K562 (cell line): ENCODE results near the gene MCM7. TPM values are rescaled to one million over a fixed set of nuclear protein-coding genes. Genes with fewer than 3 reads are reported as not detected.
A peak's percentile ranks its signal among the peaks of the same experiment; 100 is the strongest.

ENCODE experiments used
- ATAC-seq: fragments of 200-7000 bp; cut with Tn5 transposase; 3 replicates; pipeline ENCODE4 v1.9.1; 2020; ENCODE audit warnings: moderate library complexity
- BruUV-seq: library from RNA; stranded (reverse); fragments of 400-500 nt; replicated peaks from 2 replicates; lab custom pipeline; 2021; lab: Mats Ljungman, UMichigan
- CTCF ChIA-PET: fragments of 300-600 bp; formaldehyde crosslinking; extraction: SDS; loops from one replicate; lab custom pipeline; 2021; ENCODE audit warnings: low intra/inter-chr PET ratio; lab: Yijun Ruan, JAX
- POLR2A ChIA-PET: fragments of 300-600, 350-650 bp; sonication (Branson Sonifier 250); formaldehyde crosslinking; extraction: SDS; loops from one replicate; lab custom pipeline; 2021; ENCODE audit warnings: antibody characterized with exemption, inconsistent platforms; lab: Yijun Ruan, JAX
- DNase-seq, 4 experiments: peaks; one replicate each; pipeline versions ENCODE4 v3.0.0 to v3.0.0-alpha.2; 2011 to 2018; ENCODE audit warnings: low spot score in 3 of 4, mixed read lengths in 3 of 4; ENCODE audit errors: extremely low read depth in 1 of 4
- FAIRE-seq: peaks from 2 replicates; lab custom pipeline; 2011; peaks lifted over from hg19 to GRCh38; lab: Jason Lieb, UNC
- H2AFZ ChIP-seq: 2 replicates; pipeline ENCODE4 v1.6.0; 2011; ENCODE audit warnings: low read depth, low read length, control low read depth, inconsistent platforms
- H3K27ac ChIP-seq: fragments of 200-600 bp; 3 replicates; pipeline ENCODE4 v1.8.0; 2011; ENCODE audit warnings: low read depth, mild to moderate bottlenecking, control low read depth, inconsistent platforms, low read length, moderate library complexity, mixed read lengths; ENCODE audit errors: extremely low read depth
- H3K27me3 ChIP-seq, 2 experiments: fragments of 300-600 bp in 1 of 2; 2 replicates in 1 of 2; 3 replicates in 1 of 2; pipeline versions ENCODE4 v1.6.0 to v1.8.0; 2011; ENCODE audit warnings: inconsistent platforms in 2 of 2, low read length in 2 of 2, mild to moderate bottlenecking in 1 of 2, mixed read lengths in 1 of 2, moderate library complexity in 1 of 2; ENCODE audit not compliant: control insufficient read depth in 2 of 2, insufficient read depth in 2 of 2
- H3K36me3 ChIP-seq: fragments of 300-600 bp; 3 replicates; pipeline ENCODE4 v1.8.0; 2011; ENCODE audit warnings: mild to moderate bottlenecking, low read length, inconsistent platforms; ENCODE audit not compliant: control insufficient read depth, insufficient read depth
- H3K4me1 ChIP-seq, 2 experiments: fragments of 200-600 bp in 1 of 2; replicated peaks in 1 of 2; 2 replicates in 1 of 2; 3 replicates in 1 of 2; pipeline versions ENCODE4 v1.5.1 to v1.8.0; 2011; ENCODE audit warnings: inconsistent platforms in 2 of 2, low read length in 2 of 2, mild to moderate bottlenecking in 1 of 2, mixed read lengths in 1 of 2, moderate library complexity in 1 of 2; ENCODE audit not compliant: control insufficient read depth in 2 of 2, insufficient read depth in 2 of 2
- H3K4me2 ChIP-seq: 2 replicates; pipeline ENCODE4 v1.6.1; 2011; ENCODE audit warnings: low read length, control low read depth, inconsistent platforms, mixed read lengths; ENCODE audit not compliant: insufficient read depth
- H3K4me3 ChIP-seq: fragments of 200-600 bp; sonication (generic), shearing (Covaris generic); 2 replicates; pipeline ENCODE4 v1.5.1; 2016; ENCODE audit warnings: control low read depth, inconsistent platforms
- H3K79me2 ChIP-seq: fragments of 200-600 bp; 3 replicates; pipeline ENCODE4 v1.8.0; 2011; ENCODE audit warnings: low read length, inconsistent platforms; ENCODE audit not compliant: control insufficient read depth, insufficient read depth
- H3K9ac ChIP-seq, 2 experiments: 2 replicates each; pipeline versions ENCODE4 v1.6.0 to v1.6.1; 2011; ENCODE audit warnings: low read depth in 2 of 2, low read length in 2 of 2, control low read depth in 1 of 2, inconsistent platforms in 1 of 2, mild to moderate bottlenecking in 1 of 2, mixed read lengths in 1 of 2; ENCODE audit not compliant: insufficient read depth in 1 of 2
- H3K9me1 ChIP-seq: one replicate; pipeline ENCODE4 v1.6.0; 2011; ENCODE audit warnings: inconsistent platforms, mild to moderate bottlenecking, low read length, moderate library complexity; ENCODE audit not compliant: control insufficient read depth, insufficient read depth
- H3K9me3 ChIP-seq: replicated peaks from 2 replicates; pipeline ENCODE4 v1.5.1; 2011; ENCODE audit warnings: low read depth, low read length, inconsistent platforms; ENCODE audit not compliant: control insufficient read depth, insufficient read depth
- H4K20me1 ChIP-seq: replicated peaks from 2 replicates; pipeline ENCODE4 v1.6.1; 2011; ENCODE audit warnings: low read length, inconsistent platforms, mixed read lengths; ENCODE audit not compliant: control insufficient read depth, insufficient read depth
- ATF2 ChIP-seq: sonication (generic); formaldehyde crosslinking; IDR thresholded peaks from 2 replicates; pipeline ENCODE4 v1.8.1; 2022; ENCODE audit warnings: missing genetic modification reagents
- PKNOX1 ChIP-seq: fragments of 450-650 bp; IDR thresholded peaks from 2 replicates; pipeline ENCODE4 v1.6.1; 2016
- RBM17 ChIP-seq: fragments of 200-400 bp; formaldehyde crosslinking; IDR thresholded peaks from 2 replicates; pipeline ENCODE4 v1.6.1; 2017; ENCODE audit warnings: low read depth, mild to moderate bottlenecking, low read length, borderline replicate concordance
- ZBED1 ChIP-seq: IDR thresholded peaks from 2 replicates; pipeline ENCODE4 v1.6.1; 2014
- ZBTB7A ChIP-seq: IDR thresholded peaks from 2 replicates; pipeline ENCODE4 v1.6.1; 2011; ENCODE audit warnings: low read depth, mild to moderate bottlenecking, low read length, moderate library complexity, borderline replicate concordance; ENCODE audit not compliant: control insufficient read depth
- ZNF431 ChIP-seq: sonication (generic); formaldehyde crosslinking; IDR thresholded peaks from 2 replicates; pipeline ENCODE4 v1.8.0; 2022; ENCODE audit warnings: mild to moderate bottlenecking, missing genetic modification reagents
- WGBS: fragments of 100-300 bp; shearing (Covaris generic); methylation state at CpG from one replicate; pipeline ENCODE4 v1.1.6; 2016; ENCODE audit warnings: low coverage, mixed read lengths; ENCODE audit not compliant: insufficient coverage; ENCODE audit errors: missing lambda C conversion rate; 5-methylcytosine and 5-hydroxymethylcytosine counted together
- in situ Hi-C: fragments of 300-500 bp; cut with MboI; formaldehyde crosslinking; loops from 4 replicates; pipeline ENCODE4 v1.15.0; 2018; ENCODE audit warnings: inconsistent platforms, mixed read lengths
- intact Hi-C: fragments of 100-400 bp; cut with micrococcal nuclease; formaldehyde crosslinking; loops from 2 replicates; pipeline ENCODE4 v1.14.2; 2022
- polyA plus RNA-seq, 8 experiments: library from polyadenylated mRNA; depleted of rRNA in 4 of 8; stranded (reverse) in 5 of 8; unstranded in 3 of 8; fragments of >200 nt; fragmentation: Nextera tagmentation in 2 of 8; fragmentation: Illumina TruSeq in 1 of 8; extraction: Ambion mirVana in 2 of 8; extraction: Trizol in 1 of 8; gene quantifications; 2 replicates each; pipeline versions ENCODE4 v1.2.1 to v1.2.3, GENCODE V29; 2011 to 2014; ENCODE audit warnings: inconsistent platforms in 1 of 8, missing spikeins in 1 of 8
- total RNA-seq, 7 experiments: library from RNA; depleted of rRNA in 6 of 7; stranded (reverse); fragments of >200 nt in 6 of 7; fragmentation: Illumina TruSeq in 2 of 7; extraction: Trizol in 2 of 7; gene quantifications; 2 replicates each; pipeline versions ENCODE4 v1.2.1 to v1.2.3, GENCODE V29; 2011 to 2021; ENCODE audit warnings: low replicate concordance in 1 of 7
- TF ChIP-seq, protein P1 (sequence below): fragments of 450-650 bp; IDR thresholded peaks from 2 replicates; pipeline ENCODE4 v1.6.1; 2016; ENCODE audit warnings: low read depth, mild to moderate bottlenecking, moderate library complexity
- TF ChIP-seq, protein P2 (sequence below): fragments of 250-450 bp; sonication (Bioruptor Pico); IDR thresholded peaks from 2 replicates; pipeline ENCODE4 v1.5.0; 2021

The MCM7 gene
- total and polyA plus RNA-seq, 9 of the 15 experiments (the other 6 are each of a cell fraction or from before 2014, with no cell fraction given) = 329 to 856 (median 437) TPM

- H3K4me3 ChIP-seq = no peak overlapping the region
- ATAC-seq (no peak), DNase-seq (no peak), FAIRE-seq (no peak)
- no peaks in the 10 kb centered on the region for H3K27me3 ChIP-seq
- TF ChIP-seq ATF2 (CRISPR knock-in tag) = no peak
- no peak for TF ChIP-seq ZBTB7A
- TF ChIP-seq PKNOX1 = no peak
- TF ChIP-seq, protein P1, sequence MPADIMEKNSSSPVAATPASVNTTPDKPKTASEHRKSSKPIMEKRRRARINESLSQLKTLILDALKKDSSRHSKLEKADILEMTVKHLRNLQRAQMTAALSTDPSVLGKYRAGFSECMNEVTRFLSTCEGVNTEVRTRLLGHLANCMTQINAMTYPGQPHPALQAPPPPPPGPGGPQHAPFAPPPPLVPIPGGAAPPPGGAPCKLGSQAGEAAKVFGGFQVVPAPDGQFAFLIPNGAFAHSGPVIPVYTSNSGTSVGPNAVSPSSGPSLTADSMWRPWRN = no peak
- no peak for TF ChIP-seq ZNF431 (CRISPR knock-in tag)
- TF ChIP-seq, protein P2, sequence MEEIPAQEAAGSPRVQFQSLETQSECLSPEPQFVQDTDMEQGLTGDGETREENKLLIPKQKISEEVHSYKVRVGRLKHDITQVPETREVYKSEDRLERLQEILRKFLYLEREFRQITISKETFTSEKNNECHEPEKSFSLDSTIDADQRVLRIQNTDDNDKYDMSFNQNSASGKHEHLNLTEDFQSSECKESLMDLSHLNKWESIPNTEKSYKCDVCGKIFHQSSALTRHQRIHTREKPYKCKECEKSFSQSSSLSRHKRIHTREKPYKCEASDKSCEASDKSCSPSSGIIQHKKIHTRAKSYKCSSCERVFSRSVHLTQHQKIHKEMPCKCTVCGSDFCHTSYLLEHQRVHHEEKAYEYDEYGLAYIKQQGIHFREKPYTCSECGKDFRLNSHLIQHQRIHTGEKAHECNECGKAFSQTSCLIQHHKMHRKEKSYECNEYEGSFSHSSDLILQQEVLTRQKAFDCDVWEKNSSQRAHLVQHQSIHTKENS = no peak
- no peak for TF ChIP-seq ZBED1
- no peak for TF ChIP-seq RBM17
- ChIA-PET CTCF (no interaction called here), POLR2A (interaction anchor here (0.9 to 5.9 kb wide), 3 partner anchors 10 to 13 kb away, joined by 3 to 47 read pairs (median 5); partner anchors contain the start of genes AP4M1, MBLAC1 and MCM7)
- H3K4me1 ChIP-seq = peaks cover 3 to 20% of the 10 kb centered on the region in 2 experiments; a peak in 4 of 5 replicates
- H3K9me1 ChIP-seq = peaks cover 3% of the 10 kb centered on the region
- H3K9me3 ChIP-seq = no peaks in the 10 kb centered on the region
- H3K36me3 ChIP-seq = peaks cover 41% of the 10 kb centered on the region; the same call in 2 of the 3 replicates
- in situ Hi-C loops = loop anchor here (10.0 kb wide), 1 partner anchor 1720 kb away; no protein-coding TSS in a partner anchor
- H3K4me2 ChIP-seq = no peak overlapping the region
- intact Hi-C loops = no loop called here
- peaks cover 11% of the 10 kb centered on the region for H3K79me2 ChIP-seq
- 82% methylated on average over 7 of the region's 7 CpGs for WGBS
- no TSS peak for BruUV-seq
- H2AFZ ChIP-seq = no peak overlapping the region
- peak overlapping the region in 1 of 2 experiments; percentile 24; a peak in 1 of 4 replicates for H3K9ac ChIP-seq
- H4K20me1 ChIP-seq = 0 out of 2 replicates have a peak, but pooled peaks cover 4% of the 10 kb centered on the region
- H3K27ac ChIP-seq = no peak overlapping the region
Measured at GRCh38 chr7:100115026-100115425, 13.8 kb upstream of the MCM7 start.
